Globus pallidus (tissue), 1 donor: ENCODE measurements around the gene S100A3.
A peak's percentile ranks its signal among the peaks of the same experiment; 100 is the strongest.
"Not testable (repeated sequence)": the region's sequence is repeated elsewhere in the genome, so short reads cannot be mapped to it uniquely, and the experiment has no call there.

ENCODE experiments used
- DNase-seq: peaks from one replicate; pipeline ENCODE4 v3.0.0-alpha.2; 2015; ENCODE audit warnings: low spot score

Gene S100A3, protein sequence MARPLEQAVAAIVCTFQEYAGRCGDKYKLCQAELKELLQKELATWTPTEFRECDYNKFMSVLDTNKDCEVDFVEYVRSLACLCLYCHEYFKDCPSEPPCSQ

DNA sequence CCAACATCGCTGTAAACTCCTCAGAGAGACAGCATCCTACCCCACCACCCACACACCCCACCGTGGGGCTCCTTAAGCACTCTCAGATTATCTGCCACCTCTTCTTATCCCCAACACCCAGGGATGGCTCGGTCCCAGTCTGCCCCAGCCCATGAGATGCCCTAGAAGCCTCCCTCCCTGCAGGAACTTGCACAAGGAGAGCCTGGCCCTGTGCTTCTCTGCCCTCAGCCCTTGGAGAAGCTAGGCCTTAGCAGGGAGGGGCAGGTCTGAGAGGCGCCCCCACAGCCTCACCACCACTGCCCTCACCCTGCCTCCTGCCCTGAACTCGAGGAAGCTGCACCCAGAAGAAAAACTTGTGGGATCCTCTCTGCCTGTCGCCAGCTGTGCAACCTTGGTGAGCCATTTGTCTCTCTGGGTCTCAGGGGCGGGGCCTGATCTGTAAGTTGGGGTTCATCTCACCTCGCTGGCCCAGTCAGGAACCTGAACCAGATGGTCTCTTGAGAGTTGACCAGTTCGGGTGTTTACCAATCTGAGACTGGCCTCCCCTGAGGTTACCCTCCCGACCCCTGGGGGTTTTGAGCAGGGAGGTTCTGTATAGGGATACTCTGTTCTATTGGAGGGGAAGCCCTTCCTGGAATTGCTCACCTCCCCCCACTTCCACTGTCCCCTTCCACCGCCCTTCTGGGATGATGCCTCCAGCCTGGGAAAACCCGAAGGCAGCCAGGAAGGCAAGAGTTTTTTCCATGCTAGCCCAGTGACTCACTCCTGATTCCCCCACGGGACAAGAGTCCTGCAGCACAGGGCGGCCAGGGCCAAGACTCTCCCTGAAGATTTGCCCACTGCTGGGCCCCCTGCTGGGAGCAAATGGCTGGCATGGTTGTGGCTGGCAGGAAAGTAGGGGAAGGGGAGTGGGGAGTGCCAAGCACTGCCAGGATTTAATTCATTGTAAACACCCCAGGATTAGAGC lies at the start of gene S100A3:
Gene S100A3 (minus strand): TSS at position 537 of the 967 bp plus-strand sequence. CDS start 773 bp downstream, outside the sequence.
- no peak for DNase-seq

GRCh38 chr1:153598309-153599172 lies 49.5 kb upstream of the S100A3 start:
- no peak for DNase-seq

GRCh38 chr1:153597206-153597605 lies 48.1 kb upstream of the S100A3 start:
- no peak for DNase-seq

- DNase-seq, result peak; percentile 58
Observed at GRCh38 chr1:153592748-153593147, 43.7 kb upstream of the S100A3 start.

GRCh38 chr1:153588482-153588881 lies 39.4 kb upstream of the S100A3 start:
- DNase-seq, result no peak

DNA sequence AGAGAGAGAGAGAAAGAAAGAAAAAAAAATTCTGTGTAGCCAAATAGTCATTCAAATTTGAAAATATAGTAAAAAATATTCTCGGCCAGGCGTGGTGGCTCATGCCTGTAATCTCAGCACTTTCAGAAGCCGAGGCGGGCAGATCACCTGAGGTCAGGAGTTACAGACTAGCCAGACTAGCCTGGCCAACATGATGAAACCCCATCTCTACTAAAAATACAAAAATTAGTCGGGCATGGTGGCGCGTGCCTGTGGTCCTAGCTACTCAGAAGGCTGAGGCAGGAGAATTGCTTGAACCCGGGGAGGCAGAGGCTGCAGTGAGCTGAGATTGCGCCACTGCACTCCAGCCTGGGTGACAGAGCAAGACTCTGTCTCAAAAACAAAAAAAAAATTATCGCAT lies 39.0 kb upstream of the S100A3 start:
- not testable (repeated sequence) for DNase-seq

GRCh38 chr1:153587314-153587713 lies 38.3 kb upstream of the S100A3 start:
- no peak for DNase-seq

DNA sequence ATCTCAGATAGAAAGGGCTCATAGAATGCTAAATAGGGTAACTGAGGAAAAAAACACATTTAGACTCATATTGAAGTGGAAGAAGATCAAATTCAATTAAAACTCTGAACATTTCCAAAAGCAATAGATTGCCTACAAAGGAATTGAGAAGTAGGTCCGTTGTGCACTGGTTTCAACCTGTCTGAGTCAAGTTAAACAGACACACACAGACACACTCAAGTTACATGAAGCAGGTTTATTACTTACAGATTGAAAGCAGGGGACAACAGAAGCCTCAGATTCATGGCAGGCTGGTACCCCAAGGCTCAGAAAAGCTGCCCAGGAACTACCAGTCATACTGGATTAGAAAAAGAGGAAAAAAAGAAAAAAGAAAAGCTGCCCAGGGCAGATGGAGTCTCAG lies 37.3 kb upstream of the S100A3 start:
- DNase-seq, result no peak

GRCh38 chr1:153585006-153585405 lies 35.9 kb upstream of the S100A3 start:
- no peak for DNase-seq

GRCh38 chr1:153583976-153584375 lies 34.9 kb upstream of the S100A3 start:
- DNase-seq, result no peak

DNA sequence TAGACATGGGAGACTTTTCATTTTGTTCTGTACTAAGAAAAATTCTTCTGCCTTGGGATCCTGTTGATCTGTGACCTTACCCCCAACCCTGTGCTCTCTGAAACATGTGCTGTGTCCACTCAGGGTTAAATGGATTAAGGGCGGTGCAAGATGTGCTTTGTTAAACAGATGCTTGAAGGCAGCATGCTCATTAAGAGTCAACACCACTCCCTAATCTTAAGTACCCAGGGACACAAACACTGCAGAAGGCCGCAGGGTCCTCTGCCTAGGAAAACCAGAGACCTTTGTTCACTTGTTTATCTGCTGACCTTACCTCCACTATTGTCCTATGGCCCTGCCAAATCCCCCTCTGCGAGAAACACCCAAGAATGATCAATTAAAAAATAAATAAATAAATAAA lies 34.5 kb upstream of the S100A3 start:
- DNase-seq, result not testable (repeated sequence)

DNA sequence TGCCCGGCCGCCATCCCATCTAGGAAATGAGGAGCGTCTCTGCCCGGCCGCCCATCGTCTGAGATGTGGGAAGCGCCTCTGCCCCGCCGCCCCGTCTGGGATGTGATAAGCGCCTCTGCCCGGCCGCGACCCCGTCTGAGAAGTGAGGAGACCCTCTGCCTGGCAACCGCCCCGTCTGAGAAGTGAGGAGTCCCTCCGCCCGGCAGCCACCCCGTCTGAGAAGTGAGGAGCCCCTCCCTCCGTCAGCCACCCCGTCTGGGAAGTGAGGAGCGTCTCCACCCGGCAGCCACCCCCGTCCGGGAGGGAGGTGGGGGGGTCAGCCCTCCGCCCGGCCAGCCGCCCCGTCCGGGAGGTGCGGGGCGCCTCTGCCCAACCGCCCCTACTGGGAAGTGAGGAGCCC lies 33.8 kb upstream of the S100A3 start:
- not testable (repeated sequence) for DNase-seq

DNA sequence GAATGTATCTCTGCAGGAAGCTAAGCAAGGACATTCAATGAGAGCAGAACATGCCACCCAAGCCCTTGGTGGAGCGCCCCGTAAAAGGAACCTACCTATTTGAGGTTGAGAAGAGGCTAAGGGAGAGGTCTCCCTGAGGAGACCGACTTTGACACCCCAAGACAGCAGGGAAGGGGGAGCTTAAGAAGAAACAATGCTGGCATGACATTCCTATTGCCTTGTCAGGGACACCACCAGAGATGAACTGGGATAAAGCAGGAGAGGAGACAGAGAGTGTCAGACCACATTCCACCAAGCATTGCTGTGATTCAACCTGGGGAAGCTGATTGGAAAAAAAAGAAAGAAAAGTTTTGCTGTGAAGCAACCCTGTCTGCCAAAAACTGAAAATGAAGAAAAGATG lies 29.9 kb upstream of the S100A3 start:
- no peak for DNase-seq

DNA sequence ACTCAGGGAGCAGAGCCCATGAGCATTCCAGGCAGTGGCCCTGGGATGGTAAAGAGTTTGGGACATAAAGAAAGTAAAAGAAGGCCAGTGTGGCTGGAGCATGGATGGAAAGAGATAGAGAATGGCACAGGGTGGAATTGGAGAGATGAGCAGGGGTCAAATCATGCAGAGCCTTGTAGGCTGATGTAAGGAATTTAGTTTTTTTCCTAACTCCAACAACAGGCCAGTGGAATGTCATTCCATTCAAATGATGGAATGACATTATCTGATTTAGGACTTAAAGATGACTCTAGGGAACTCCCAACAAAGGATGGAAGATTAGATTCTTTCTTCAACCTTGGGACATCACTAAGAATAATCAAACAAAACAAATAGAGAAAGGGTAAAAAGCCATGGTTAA lies 29.4 kb upstream of the S100A3 start:
- no peak for DNase-seq

DNA sequence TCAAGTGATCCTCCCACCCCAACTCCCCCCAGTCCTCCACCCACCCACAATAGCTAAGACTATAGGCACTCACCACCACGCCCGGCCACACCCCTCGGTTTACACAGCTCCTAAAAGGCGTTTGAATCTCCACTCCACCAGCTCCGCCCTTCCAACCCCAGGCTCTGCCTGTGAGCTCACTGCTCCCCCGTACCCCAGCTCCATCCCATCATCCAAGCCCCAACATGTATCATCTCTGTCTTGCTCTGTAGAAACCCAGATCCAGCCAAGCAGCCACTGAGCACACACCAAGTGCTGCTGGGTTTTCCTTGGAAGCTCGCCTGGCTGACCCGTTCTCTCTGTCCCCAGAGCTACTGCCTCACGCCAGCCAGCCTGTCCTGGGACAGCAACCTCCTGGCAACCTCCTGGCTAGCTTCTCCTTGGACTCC lies 28.6 kb upstream of the S100A3 start:
- peak; percentile 45 for DNase-seq

DNA sequence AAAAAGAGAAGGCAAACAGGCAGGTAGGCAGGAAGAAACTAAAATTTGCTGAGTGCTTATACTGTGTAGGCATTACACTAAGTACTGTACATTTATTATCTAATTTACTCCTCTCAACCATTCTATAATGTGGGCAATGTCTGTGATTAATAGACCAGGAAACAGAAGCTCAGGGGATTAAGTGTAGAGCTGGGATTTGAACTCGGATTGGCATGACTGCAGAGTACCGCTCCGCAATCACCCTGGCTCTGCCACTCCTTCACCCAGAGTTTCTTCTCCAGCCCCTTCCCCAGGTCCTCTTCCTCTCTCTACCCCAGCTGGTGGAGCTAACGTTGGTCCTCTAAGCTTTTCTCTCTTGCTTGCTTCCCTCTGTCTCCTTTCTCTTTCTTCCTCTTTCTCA lies 28.1 kb upstream of the S100A3 start:
- no peak for DNase-seq

DNA sequence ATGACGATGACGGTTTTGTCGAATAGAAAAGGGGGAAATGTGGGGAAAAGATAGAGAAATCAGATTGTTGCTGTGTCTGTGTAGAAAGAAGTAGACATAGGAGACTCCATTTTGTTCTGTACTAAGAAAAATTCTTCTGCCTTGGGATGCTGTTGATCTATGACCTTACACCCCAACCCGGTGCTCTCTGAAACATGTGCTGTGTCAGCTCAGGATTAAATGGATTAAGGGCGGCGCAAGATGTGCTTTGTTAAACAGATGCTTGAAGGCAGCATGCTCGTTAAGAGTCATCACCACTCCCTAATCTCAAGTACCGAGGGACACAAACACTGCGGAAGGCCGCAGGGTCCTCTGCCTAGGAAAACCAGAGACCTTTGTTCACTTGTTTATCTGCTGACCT lies 26.4 kb upstream of the S100A3 start:
- not testable (repeated sequence) for DNase-seq

DNA sequence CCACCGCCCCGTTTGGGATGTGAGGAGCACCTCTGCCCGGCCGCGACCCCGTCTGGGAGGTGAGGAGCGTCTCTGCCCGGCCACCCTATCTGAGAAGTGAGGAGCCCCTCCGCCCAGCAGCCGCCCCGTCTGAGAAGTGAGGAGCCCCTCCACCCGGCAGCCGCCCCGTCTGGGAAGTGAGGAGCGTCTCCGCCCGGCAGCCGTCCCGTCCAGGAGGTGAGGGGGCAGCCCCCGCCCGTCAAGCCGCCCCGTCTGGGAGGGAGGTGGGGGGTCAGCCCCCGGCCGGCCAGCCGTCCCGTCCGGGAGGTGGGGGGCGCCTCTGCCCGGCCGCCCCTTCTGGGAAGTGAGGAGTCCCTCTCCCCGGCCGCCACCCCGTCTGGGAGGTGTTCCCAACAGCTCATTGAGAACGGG lies 26.0 kb upstream of the S100A3 start:
- DNase-seq, result not testable (repeated sequence)

DNA sequence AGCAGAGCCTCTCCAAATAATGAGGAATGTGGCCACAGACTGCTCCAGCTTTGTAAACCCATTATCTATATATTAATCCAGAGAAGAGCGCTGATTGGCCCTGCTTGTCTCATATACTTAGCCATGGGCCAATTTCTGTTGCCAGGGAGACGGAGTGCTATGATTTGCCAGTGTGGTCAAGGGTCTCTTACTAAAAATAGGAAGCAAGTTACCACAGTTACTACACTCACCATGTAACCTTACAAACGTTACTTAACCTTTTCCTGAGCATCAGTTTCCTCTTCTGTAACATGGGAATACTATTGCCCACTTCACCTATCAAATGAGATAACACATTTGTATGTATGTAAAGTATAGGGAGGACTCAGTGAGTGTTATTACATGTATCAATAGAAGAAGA lies 24.3 kb upstream of the S100A3 start:
- DNase-seq, result no peak

DNA sequence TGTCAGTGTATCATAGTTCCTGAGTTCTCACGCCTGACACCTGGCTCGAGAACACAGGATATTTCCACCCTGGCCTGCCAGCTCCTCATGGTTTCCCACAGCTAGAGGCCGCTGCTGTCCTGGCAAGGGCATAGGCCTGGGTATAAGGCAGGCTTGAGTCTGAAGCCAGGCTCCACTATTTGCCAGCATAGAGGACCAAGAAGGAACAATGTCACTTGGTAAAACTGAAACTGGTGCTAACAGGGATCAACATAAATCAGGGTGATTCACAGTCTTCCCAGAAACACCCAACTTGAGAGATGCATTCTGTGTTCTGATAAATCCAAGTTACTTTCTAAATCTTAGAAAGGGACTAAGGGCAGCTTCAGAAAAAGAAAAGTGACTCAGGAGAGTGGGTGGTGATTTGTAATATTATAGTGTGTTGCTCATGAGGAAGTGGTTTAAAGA lies 23.5 kb upstream of the S100A3 start:
- DNase-seq, result peak; percentile 88

- DNase-seq, result no peak
Observed at GRCh38 chr1:153571706-153572105, 22.6 kb upstream of the S100A3 start.

DNA sequence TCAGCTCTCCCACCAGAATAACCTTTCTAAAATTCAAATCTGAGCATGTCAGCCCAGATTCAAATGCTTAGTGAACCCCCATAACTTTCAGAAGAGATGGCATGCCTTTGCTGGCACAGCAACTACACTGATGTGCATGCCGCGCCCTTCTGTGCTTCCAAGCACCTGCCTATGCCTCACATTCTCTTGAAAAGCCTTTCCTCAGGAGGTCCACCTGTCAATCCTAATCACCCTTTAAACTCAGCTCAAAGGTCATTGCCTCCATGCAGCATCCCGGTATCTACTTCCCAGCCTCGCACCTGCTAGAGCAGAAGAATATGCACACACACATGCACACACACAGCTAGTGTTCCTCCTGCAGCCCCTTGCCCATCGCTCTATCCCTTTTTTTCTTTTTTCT lies 21.8 kb upstream of the S100A3 start:
- no peak for DNase-seq
